OCI-LY7 (cell line): ENCODE measurements around the gene CA14. TPM values are rescaled to one million over a fixed set of nuclear protein-coding genes. Genes with fewer than 3 reads are reported as not detected.
A peak's percentile ranks its signal among the peaks of the same experiment; 100 is the strongest.

Experiments
- BruUV-seq: library from RNA; stranded (reverse); fragments of 400-500 nt; replicated peaks from 2 replicates; lab custom pipeline; 2021; lab: Mats Ljungman, UMichigan
- CTCF ChIA-PET: fragments of 300-600 bp; sonication (Branson Sonifier 250); formaldehyde crosslinking; loops from one replicate; lab custom pipeline; 2022; ENCODE audit warnings: antibody characterized with exemption; ENCODE audit not compliant: unreplicated experiment; lab: Charles Lee
- POLR2A ChIA-PET: fragments of 300-600 bp; sonication (Branson Sonifier 250); formaldehyde crosslinking; loops from one replicate; lab custom pipeline; 2022; ENCODE audit warnings: antibody characterized with exemption; lab: Charles Lee
- DNase-seq: peaks from one replicate; pipeline ENCODE4 v3.0.0-alpha.2; 2015; ENCODE audit warnings: low spot score
- H2AFZ ChIP-seq: fragments of 200-600 bp; sonication (generic), shearing (Covaris generic); 2 replicates; pipeline ENCODE4 v1.6.1; 2014; ENCODE audit warnings: mild to moderate bottlenecking, antibody characterized with exemption, low read length, moderate library complexity
- H3K27ac ChIP-seq: fragments of 200-600 bp; sonication (generic); 2 replicates; pipeline ENCODE4 v1.5.1; 2014; ENCODE audit warnings: mixed run types, low read depth, mild to moderate bottlenecking, moderate library complexity, low read length, inconsistent platforms; ENCODE audit not compliant: poor library complexity, severe bottlenecking
- H3K36me3 ChIP-seq: fragments of 200-600 bp; sonication (generic); 2 replicates; pipeline ENCODE4 v1.6.1; 2014; ENCODE audit warnings: mild to moderate bottlenecking, antibody characterized with exemption, low read length, moderate library complexity, mixed read lengths; ENCODE audit not compliant: insufficient read depth
- H3K4me1 ChIP-seq: fragments of 200-600 bp; sonication (generic); 2 replicates; pipeline ENCODE4 v1.5.1; 2014; ENCODE audit warnings: mild to moderate bottlenecking, low read length; ENCODE audit not compliant: insufficient read depth, poor library complexity, severe bottlenecking
- H3K4me2 ChIP-seq: fragments of 200-600 bp; sonication (generic); 2 replicates; pipeline ENCODE4 v1.6.1; 2014; ENCODE audit warnings: mild to moderate bottlenecking, low read length
- H3K4me3 ChIP-seq: fragments of 200-600 bp; sonication (generic); 2 replicates; pipeline ENCODE4 v1.5.1; 2014; ENCODE audit warnings: mild to moderate bottlenecking, low read depth, low read length; ENCODE audit not compliant: poor library complexity, severe bottlenecking
- H3K79me2 ChIP-seq: fragments of 200-600 bp; sonication (generic); 2 replicates; pipeline ENCODE4 v1.6.1; 2016; ENCODE audit warnings: low read depth, mild to moderate bottlenecking, low read length, moderate library complexity, mixed read lengths; ENCODE audit not compliant: insufficient read depth
- H3K9me2 ChIP-seq: fragments of 200-600 bp; sonication (generic); 2 replicates; pipeline ENCODE4 v1.6.1; 2016; ENCODE audit warnings: mild to moderate bottlenecking, low read length, mixed read lengths; ENCODE audit not compliant: insufficient read depth
- H3K9me3 ChIP-seq: fragments of 200-600 bp; sonication (generic); 2 replicates; pipeline ENCODE4 v1.6.1; 2014; ENCODE audit warnings: mild to moderate bottlenecking, mixed run types, low read length, mixed read lengths
- H4K20me1 ChIP-seq: fragments of 200-600 bp; sonication (generic); 2 replicates; pipeline ENCODE4 v1.6.1; 2014; ENCODE audit warnings: mild to moderate bottlenecking, antibody characterized with exemption, low read length, moderate library complexity, mixed read lengths; ENCODE audit not compliant: insufficient read depth
- EZH2phosphoT487 ChIP-seq: fragments of 200-600 bp; sonication (generic); IDR thresholded peaks from 2 replicates; pipeline ENCODE4 v1.6.1; 2018; ENCODE audit warnings: low read depth, borderline replicate concordance, mild to moderate bottlenecking, mixed run types, antibody characterized with exemption, low read length, moderate library complexity, mixed read lengths
- intact Hi-C: fragments of 100-400 bp; cut with micrococcal nuclease; formaldehyde crosslinking; loops from one replicate; pipeline ENCODE4 v1.10.0; 2022; ENCODE audit not compliant: unreplicated experiment
- total RNA-seq, 2 experiments: library from RNA; depleted of rRNA in 1 of 2; stranded (reverse); fragments of >200 nt in 1 of 2; shearing (Covaris generic) in 1 of 2; gene quantifications; 2 replicates each; pipeline ENCODE4 v1.2.3, GENCODE V29; 2014 to 2022
- TF ChIP-seq, protein P1 (sequence below): fragments of 200-600 bp; sonication (generic); conservative IDR thresholded peaks from 2 replicates; pipeline ENCODE4 v1.5.1; 2014; ENCODE audit warnings: mild to moderate bottlenecking, antibody characterized with exemption, low read length, moderate library complexity, mixed read lengths

CA14 gene
- total RNA-seq, 2 experiments from 2014 or later: not detected

- Histone ChIP-seq H3K4me1 (peaks cover 7% of the 10 kb centered on the region), H3K79me2 (no peaks in the 10 kb centered on the region), H3K9me2 (no peaks in the 10 kb centered on the region), H3K4me2 (no peak overlapping the region), H4K20me1 (no peaks in the 10 kb centered on the region), H3K4me3 (no peak overlapping the region), H2AFZ (0 out of 2 replicates have a peak overlapping the region, but pooled peaks have one; percentile 56), H3K36me3 (no peaks in the 10 kb centered on the region), H3K27ac (no peak overlapping the region), H3K9me3 (no peaks in the 10 kb centered on the region)
- POLR2A ChIA-PET: interaction anchor here (0.5 to 1.1 kb wide), 3 partner anchors 8 to 77 kb away, joined by 3 read pairs; no protein-coding TSS in a partner anchor
- CTCF ChIA-PET: interaction anchor here (1.2 kb wide), 1 partner anchor 25 kb away, joined by 4 read pairs; no protein-coding TSS in a partner anchor
- no TSS peak for BruUV-seq
- peak; percentile 74 for DNase-seq
- intact Hi-C loops: loop anchor here (1.0 kb wide), 1 partner anchor 26 kb away; no protein-coding TSS in a partner anchor
- TF ChIP-seq, protein P1, sequence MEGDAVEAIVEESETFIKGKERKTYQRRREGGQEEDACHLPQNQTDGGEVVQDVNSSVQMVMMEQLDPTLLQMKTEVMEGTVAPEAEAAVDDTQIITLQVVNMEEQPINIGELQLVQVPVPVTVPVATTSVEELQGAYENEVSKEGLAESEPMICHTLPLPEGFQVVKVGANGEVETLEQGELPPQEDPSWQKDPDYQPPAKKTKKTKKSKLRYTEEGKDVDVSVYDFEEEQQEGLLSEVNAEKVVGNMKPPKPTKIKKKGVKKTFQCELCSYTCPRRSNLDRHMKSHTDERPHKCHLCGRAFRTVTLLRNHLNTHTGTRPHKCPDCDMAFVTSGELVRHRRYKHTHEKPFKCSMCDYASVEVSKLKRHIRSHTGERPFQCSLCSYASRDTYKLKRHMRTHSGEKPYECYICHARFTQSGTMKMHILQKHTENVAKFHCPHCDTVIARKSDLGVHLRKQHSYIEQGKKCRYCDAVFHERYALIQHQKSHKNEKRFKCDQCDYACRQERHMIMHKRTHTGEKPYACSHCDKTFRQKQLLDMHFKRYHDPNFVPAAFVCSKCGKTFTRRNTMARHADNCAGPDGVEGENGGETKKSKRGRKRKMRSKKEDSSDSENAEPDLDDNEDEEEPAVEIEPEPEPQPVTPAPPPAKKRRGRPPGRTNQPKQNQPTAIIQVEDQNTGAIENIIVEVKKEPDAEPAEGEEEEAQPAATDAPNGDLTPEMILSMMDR: peak; percentile 94
- no peak for TF ChIP-seq EZH2phosphoT487
Measured at GRCh38 chr1:150281221-150281757, 23.7 kb downstream of the CA14 start.

- Histone ChIP-seq H4K20me1 (no peaks in the 10 kb centered on the region), H3K4me2 (no peak within 1 kb of the TSS), H3K27ac (no peak within 1 kb of the TSS), H2AFZ (0 out of 2 replicates have a peak within 1 kb of the TSS, but pooled peaks have one; percentile 56), H3K36me3 (no peaks in the 10 kb centered on the region), H3K4me3 (no peak within 1 kb of the TSS), H3K9me3 (no peaks in the 10 kb centered on the region), H3K79me2 (no peaks in the 10 kb centered on the region), H3K4me1 (peaks cover 7% of the 10 kb centered on the region), H3K9me2 (no peaks in the 10 kb centered on the region)
- CTCF ChIA-PET: interaction anchor here (0.6 to 1.2 kb wide), 3 partner anchors 13 to 334 kb away, joined by 3 to 7 read pairs (median 4); partner anchors contain the start of gene APH1A
- BruUV-seq: no TSS peak
- no peak for DNase-seq
- intact Hi-C loops: loop anchor here (1.0 kb wide), 1 partner anchor 27 kb away; no protein-coding TSS in a partner anchor
- TF ChIP-seq, protein P1: no peak
- no peak for TF ChIP-seq EZH2phosphoT487
- POLR2A ChIA-PET: interaction anchor here (0.5 to 1.1 kb wide), 3 partner anchors 9 to 78 kb away, joined by 3 read pairs; no protein-coding TSS in a partner anchor
Measured at GRCh38 chr1:150281758-150282557, 24.4 kb downstream of the CA14 start, which contains the start of gene CIART. CIART (plus strand) TSS chr1:150282554; CDS start chr1:150283268, 714 bp downstream.
